ENCODE data around the gene ID4. TPM values are rescaled to one million over a fixed set of nuclear protein-coding genes. Genes with fewer than 3 reads are reported as not detected.

Gene ID4
- total RNA-seq, 6 donors from 2014 or later = 16.8 to 84.1 (median 36.2) TPM

DNA sequence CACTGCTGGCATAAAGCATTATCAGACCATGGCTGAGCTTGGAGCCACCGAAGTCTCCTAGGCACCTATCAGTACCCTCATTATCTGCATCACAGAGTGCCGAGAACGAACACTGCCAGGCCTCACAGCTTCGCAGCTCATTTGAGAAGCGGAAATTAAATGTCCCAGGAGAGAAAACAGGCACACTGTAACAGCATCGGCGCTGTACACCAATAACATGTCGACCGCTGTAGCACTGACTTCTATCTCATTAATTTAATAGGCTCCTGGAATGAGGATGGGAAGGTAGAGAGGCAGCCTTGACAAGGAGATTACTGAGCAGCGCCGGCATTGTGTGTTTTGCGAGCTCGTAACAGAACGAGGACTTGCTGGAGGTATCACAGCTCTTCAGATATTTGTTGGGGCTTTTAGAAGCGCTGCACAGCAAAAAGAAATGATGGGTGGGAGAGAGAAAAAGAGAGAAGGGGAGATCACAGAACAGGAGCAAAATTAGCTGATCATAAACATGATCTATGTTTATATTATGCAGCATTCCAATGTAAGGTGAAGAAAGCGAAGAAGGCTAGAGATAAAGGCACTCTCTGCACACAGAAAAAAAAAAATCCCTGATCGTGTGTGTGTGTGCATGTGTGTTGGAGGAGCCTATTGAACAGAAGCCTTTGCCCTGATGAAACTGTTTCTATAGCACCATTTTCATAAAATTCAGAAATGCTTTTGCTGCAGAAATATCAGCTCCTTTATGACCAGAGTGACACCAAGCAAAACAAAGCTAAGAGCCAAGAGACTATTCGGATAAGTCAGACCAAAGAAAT is 29.2 kb downstream of the ID4 start:
- ATAC-seq (ENCODE audit: low FRiP score in 2 of 2) (no peak), DNase-seq (no peak)
- Histone ChIP-seq H3K4me3 (no peak overlapping the region), H3K36me3 (no peaks in the 10 kb centered on the region), H3K4me1 (no peaks in the 10 kb centered on the region), H3K27me3 (no peaks in the 10 kb centered on the region), H3K9me3 (no peaks in the 10 kb centered on the region), H3K27ac (no peak overlapping the region)
- TF ChIP-seq EP300 (IDR thresholded peaks at IDR 0.05) = no peak
- TF ChIP-seq, protein P1, sequence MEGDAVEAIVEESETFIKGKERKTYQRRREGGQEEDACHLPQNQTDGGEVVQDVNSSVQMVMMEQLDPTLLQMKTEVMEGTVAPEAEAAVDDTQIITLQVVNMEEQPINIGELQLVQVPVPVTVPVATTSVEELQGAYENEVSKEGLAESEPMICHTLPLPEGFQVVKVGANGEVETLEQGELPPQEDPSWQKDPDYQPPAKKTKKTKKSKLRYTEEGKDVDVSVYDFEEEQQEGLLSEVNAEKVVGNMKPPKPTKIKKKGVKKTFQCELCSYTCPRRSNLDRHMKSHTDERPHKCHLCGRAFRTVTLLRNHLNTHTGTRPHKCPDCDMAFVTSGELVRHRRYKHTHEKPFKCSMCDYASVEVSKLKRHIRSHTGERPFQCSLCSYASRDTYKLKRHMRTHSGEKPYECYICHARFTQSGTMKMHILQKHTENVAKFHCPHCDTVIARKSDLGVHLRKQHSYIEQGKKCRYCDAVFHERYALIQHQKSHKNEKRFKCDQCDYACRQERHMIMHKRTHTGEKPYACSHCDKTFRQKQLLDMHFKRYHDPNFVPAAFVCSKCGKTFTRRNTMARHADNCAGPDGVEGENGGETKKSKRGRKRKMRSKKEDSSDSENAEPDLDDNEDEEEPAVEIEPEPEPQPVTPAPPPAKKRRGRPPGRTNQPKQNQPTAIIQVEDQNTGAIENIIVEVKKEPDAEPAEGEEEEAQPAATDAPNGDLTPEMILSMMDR (IDR thresholded peaks at IDR 0.05) = no peak
- TF ChIP-seq POLR2AphosphoS5 (IDR thresholded peaks at IDR 0.05) = no peak
- no peak for TF ChIP-seq POLR2A (IDR thresholded peaks at IDR 0.05)
- 68 to 69% methylated on average over 18 of the region's 18 CpGs for WGBS, 2 donors

DNA sequence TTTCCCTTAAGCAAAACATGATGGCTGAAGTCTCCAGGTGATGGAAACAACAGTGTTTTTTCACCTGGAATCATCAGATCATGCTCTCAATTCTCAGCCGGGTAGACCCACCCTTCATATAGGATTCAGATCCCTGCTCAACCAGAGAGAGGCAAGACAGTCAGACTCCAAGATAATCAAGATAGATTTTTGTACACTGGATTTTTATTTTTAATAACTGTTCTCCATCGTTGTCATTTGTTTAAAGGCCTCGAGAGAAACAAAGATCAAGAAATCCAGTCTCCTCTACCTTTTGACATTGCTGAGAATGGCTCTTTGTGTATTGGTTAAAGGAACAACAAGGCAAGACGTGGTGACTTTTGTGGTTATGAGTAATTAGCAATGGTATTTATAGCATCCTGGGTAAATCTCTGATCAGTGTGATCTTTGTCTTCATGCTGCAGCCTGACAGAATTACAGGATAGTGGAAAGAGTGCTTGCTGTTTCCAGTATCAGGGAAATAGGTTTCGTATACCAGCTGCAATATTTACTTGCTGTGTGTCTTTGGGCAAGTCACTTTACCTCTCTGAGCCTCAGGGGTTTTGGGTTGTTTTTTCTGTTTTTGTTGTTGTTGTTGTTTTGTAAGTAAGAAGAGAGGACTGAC is 29.9 kb downstream of the ID4 start:
- Histone ChIP-seq H3K4me3 (no peak overlapping the region), H3K36me3 (no peaks in the 10 kb centered on the region), H3K27ac (no peak overlapping the region), H3K9me3 (no peaks in the 10 kb centered on the region), H3K27me3 (no peaks in the 10 kb centered on the region), H3K4me1 (no peaks in the 10 kb centered on the region)
- 70 to 71% methylated on average over 5 of the region's 5 CpGs for WGBS, 2 donors
- DNase-seq (no peak), ATAC-seq (ENCODE audit: low FRiP score in 2 of 2) (no peak)
- TF ChIP-seq EP300 (IDR thresholded peaks at IDR 0.05) = no peak
- TF ChIP-seq POLR2AphosphoS5 (IDR thresholded peaks at IDR 0.05) = no peak
- TF ChIP-seq, protein P1 (IDR thresholded peaks at IDR 0.05) = no peak
- no peak for TF ChIP-seq POLR2A (IDR thresholded peaks at IDR 0.05)

DNA sequence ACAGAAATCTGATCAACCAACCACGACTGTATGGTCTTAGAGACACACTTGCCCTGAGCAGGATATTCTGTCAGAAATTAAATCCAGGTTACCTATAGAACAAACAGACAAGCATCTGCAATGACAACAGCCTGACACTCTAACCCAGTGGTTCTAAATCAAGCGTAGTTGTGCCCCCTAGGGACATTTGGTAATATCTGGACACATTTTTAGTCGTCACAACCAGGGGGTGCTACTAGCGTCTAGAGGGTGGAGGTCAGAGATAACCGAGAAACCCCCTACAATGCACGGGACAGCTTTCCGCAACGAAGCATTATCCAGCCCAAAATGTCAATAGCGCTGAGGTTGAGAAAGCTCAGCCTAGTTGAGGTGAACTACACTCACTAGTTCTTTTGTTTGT is 32.3 kb downstream of the ID4 start:
- no peaks in the 10 kb centered on the region for H3K36me3 ChIP-seq
- H3K9me3 ChIP-seq = no peaks in the 10 kb centered on the region
- no peak overlapping the region for H3K27ac ChIP-seq
- no peaks in the 10 kb centered on the region for H3K4me1 ChIP-seq
- H3K4me3 ChIP-seq = no peak overlapping the region
- no peak for ATAC-seq (ENCODE audit: low FRiP score in 2 of 2)
- WGBS, 2 donors = 78 to 87% methylated on average over 9 of the region's 9 CpGs
- H3K27me3 ChIP-seq = no peaks in the 10 kb centered on the region
- TF ChIP-seq POLR2A (IDR thresholded peaks at IDR 0.05) = no peak
- TF ChIP-seq, protein P1 (IDR thresholded peaks at IDR 0.05) = no peak
- TF ChIP-seq POLR2AphosphoS5 (IDR thresholded peaks at IDR 0.05) = no peak
- TF ChIP-seq EP300 (IDR thresholded peaks at IDR 0.05) = no peak
- no peak for DNase-seq

DNA sequence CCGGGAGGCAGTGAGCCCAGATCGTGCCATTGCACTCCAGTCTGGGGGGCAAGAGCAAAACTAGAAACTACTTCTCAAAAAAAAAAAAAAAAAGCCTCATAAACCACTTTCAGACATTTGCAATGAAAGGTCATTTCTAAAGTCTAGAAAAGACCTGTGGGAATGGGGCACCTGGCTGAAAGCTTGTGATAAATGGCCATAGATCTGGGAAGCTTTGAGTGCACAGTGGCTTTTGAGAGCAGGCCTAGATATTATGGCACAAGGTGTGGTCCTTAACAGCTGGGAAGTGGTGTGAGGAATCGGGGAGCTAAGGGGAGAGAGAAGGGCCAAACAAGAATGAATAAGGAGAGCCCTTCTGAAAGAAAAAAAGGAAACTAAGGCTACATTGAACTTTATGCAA is 33.2 kb downstream of the ID4 start:
- H3K27me3 ChIP-seq = no peaks in the 10 kb centered on the region
- H3K4me1 ChIP-seq = no peaks in the 10 kb centered on the region
- H3K9me3 ChIP-seq = no peaks in the 10 kb centered on the region
- no peak overlapping the region for H3K27ac ChIP-seq
- TF ChIP-seq POLR2A (IDR thresholded peaks at IDR 0.05) (no peak), POLR2AphosphoS5 (IDR thresholded peaks at IDR 0.05) (no peak)
- TF ChIP-seq, protein P1 (IDR thresholded peaks at IDR 0.05) = no peak
- H3K36me3 ChIP-seq = no peaks in the 10 kb centered on the region
- WGBS, 2 donors = 79 to 88% methylated on average over 3 of the region's 3 CpGs
- no peak for DNase-seq
- no peak for ATAC-seq (ENCODE audit: low FRiP score in 2 of 2)
- H3K4me3 ChIP-seq = no peak overlapping the region
